H9 (cell line): ENCODE results near the gene SRGAP2C. TPM values are rescaled to one million over a fixed set of nuclear protein-coding genes. Genes with fewer than 3 reads are reported as not detected.
"Not testable (repeated sequence)": the region's sequence is repeated elsewhere in the genome, so short reads cannot be mapped to it uniquely, and the experiment has no call there.

Experiments used
- DNase-seq: peaks from one replicate; pipeline ENCODE4 v3.0.0-alpha.2; 2017
- H2AFZ ChIP-seq: one replicate; pipeline ENCODE4 v1.6.1; 2013; ENCODE audit warnings: mild to moderate bottlenecking, low read length, control low read depth, moderate library complexity
- H2AK5ac ChIP-seq: 2 replicates; pipeline ENCODE4 v1.6.1; 2013; ENCODE audit warnings: low read length, control low read depth, mixed read lengths; ENCODE audit not compliant: insufficient read length
- H2BK120ac ChIP-seq: one replicate; pipeline ENCODE4 v1.6.1; 2013; ENCODE audit warnings: low read depth, mild to moderate bottlenecking, low read length, control low read depth, inconsistent platforms; ENCODE audit not compliant: poor library complexity, severe bottlenecking
- H2BK12ac ChIP-seq: 2 replicates; pipeline ENCODE4 v1.6.1; 2013; ENCODE audit warnings: low read length, control low read depth, mixed read lengths, low read depth; ENCODE audit not compliant: insufficient read length
- H2BK15ac ChIP-seq: 2 replicates; pipeline ENCODE4 v1.6.1; 2013; ENCODE audit warnings: low read depth, low read length, control low read depth
- H2BK20ac ChIP-seq: one replicate; pipeline ENCODE4 v1.6.1; 2013; ENCODE audit warnings: low read depth, mild to moderate bottlenecking, low read length, control low read depth, inconsistent platforms; ENCODE audit not compliant: poor library complexity, severe bottlenecking
- H2BK5ac ChIP-seq: 2 replicates; pipeline ENCODE4 v1.6.1; 2013; ENCODE audit warnings: low read length, control low read depth, mixed read lengths; ENCODE audit not compliant: insufficient read length
- H3K14ac ChIP-seq: 2 replicates; pipeline ENCODE4 v1.6.1; 2013; ENCODE audit warnings: low read length, control low read depth; ENCODE audit not compliant: insufficient read depth
- H3K18ac ChIP-seq: 2 replicates; pipeline ENCODE4 v1.6.1; 2013; ENCODE audit warnings: low read depth, mild to moderate bottlenecking, mixed read lengths, low read length, control low read depth; ENCODE audit not compliant: insufficient read length
- H3K23ac ChIP-seq: 2 replicates; pipeline ENCODE4 v1.6.1; 2013; ENCODE audit warnings: low read length, control low read depth, mixed read lengths, low read depth; ENCODE audit not compliant: insufficient read length
- H3K23me2 ChIP-seq: 2 replicates; pipeline ENCODE4 v1.6.1; 2013; ENCODE audit warnings: low read depth, mild to moderate bottlenecking, mixed read lengths, low read length, control low read depth; ENCODE audit not compliant: insufficient read length, poor library complexity, severe bottlenecking
- H3K27ac ChIP-seq: 2 replicates; pipeline ENCODE4 v1.5.1; 2013; ENCODE audit warnings: low read length, control low read depth, mixed read lengths, low read depth; ENCODE audit not compliant: insufficient read length
- H3K27me3 ChIP-seq: 2 replicates; pipeline ENCODE4 v1.6.1; 2013; ENCODE audit warnings: low read length, control low read depth, inconsistent platforms; ENCODE audit not compliant: insufficient read depth
- H3K4ac ChIP-seq: 2 replicates; pipeline ENCODE4 v1.6.1; 2013; ENCODE audit warnings: low read depth, mild to moderate bottlenecking, control low read depth, inconsistent platforms, low read length, moderate library complexity
- H3K4me1 ChIP-seq: 2 replicates; pipeline ENCODE4 v1.6.1; 2013; ENCODE audit warnings: low read length, control low read depth, inconsistent platforms; ENCODE audit not compliant: insufficient read depth
- H3K4me2 ChIP-seq: 2 replicates; pipeline ENCODE4 v1.6.1; 2013; ENCODE audit warnings: low read length, control low read depth, mixed read lengths; ENCODE audit not compliant: insufficient read length, insufficient read depth
- H3K56ac ChIP-seq: 2 replicates; pipeline ENCODE4 v1.6.1; 2013; ENCODE audit warnings: low read depth, mild to moderate bottlenecking, mixed read lengths, low read length, control low read depth; ENCODE audit not compliant: insufficient read length
- H3K79me1 ChIP-seq: 2 replicates; pipeline ENCODE4 v1.6.1; 2013; ENCODE audit warnings: low read depth, mild to moderate bottlenecking, moderate library complexity, low read length, control low read depth, inconsistent platforms; ENCODE audit not compliant: insufficient read depth, poor library complexity, severe bottlenecking
- H3K79me2 ChIP-seq: 2 replicates; pipeline ENCODE4 v1.6.1; 2013; ENCODE audit warnings: low read length, control low read depth, inconsistent platforms; ENCODE audit not compliant: insufficient read depth
- H3K9ac ChIP-seq: 2 replicates; pipeline ENCODE4 v1.6.1; 2013; ENCODE audit warnings: low read length, control low read depth, mixed read lengths; ENCODE audit not compliant: insufficient read length; ENCODE audit errors: extremely low read depth
- H3K9me3 ChIP-seq: one replicate; pipeline ENCODE4 v1.6.1; 2013; ENCODE audit warnings: low read depth, low read length, inconsistent platforms; ENCODE audit not compliant: control insufficient read depth
- H3T11ph ChIP-seq: one replicate; pipeline ENCODE4 v1.6.1; 2013; ENCODE audit warnings: mild to moderate bottlenecking, low read length, control low read depth, inconsistent platforms
- H4K20me1 ChIP-seq: one replicate; pipeline ENCODE4 v1.6.1; 2013; ENCODE audit not compliant: control insufficient read depth, insufficient read length, insufficient read depth
- H4K5ac ChIP-seq: 2 replicates; pipeline ENCODE4 v1.6.1; 2013; ENCODE audit warnings: low read depth, mild to moderate bottlenecking, mixed read lengths, low read length, control low read depth; ENCODE audit not compliant: insufficient read length
- H4K8ac ChIP-seq: replicated peaks from 2 replicates; pipeline ENCODE4 v1.6.1; 2013; ENCODE audit warnings: low read length, control low read depth, mixed read lengths, low read depth; ENCODE audit not compliant: insufficient read length
- H4K91ac ChIP-seq: 2 replicates; pipeline ENCODE4 v1.6.1; 2013; ENCODE audit warnings: low read depth, mild to moderate bottlenecking, moderate library complexity, mixed read lengths, low read length, control low read depth; ENCODE audit not compliant: insufficient read length
- H3K27ac Mint-ChIP-seq, 3 experiments: 2 replicates in 2 of 3; 3 replicates in 1 of 3; pipeline ENCODE4 v1.8.0; 2020 to 2021; ENCODE audit warnings: mixed read lengths in 3 of 3, mild to moderate bottlenecking in 1 of 3, moderate library complexity in 1 of 3
- H3K27me3 Mint-ChIP-seq: 2 replicates; pipeline ENCODE4 v1.8.0; 2021; ENCODE audit warnings: low read depth, mild to moderate bottlenecking, moderate library complexity, mixed read lengths
- H3K36me3 Mint-ChIP-seq, 3 experiments: 2 replicates in 2 of 3; 3 replicates in 1 of 3; pipeline ENCODE4 v1.8.0; 2020 to 2021; ENCODE audit warnings: low read depth in 3 of 3, mixed read lengths in 3 of 3; ENCODE audit not compliant: insufficient read depth in 1 of 3
- H3K4me1 Mint-ChIP-seq, 2 experiments: 2 replicates each; pipeline ENCODE4 v1.8.0; 2020; ENCODE audit warnings: mixed read lengths in 2 of 2
- H3K4me3 Mint-ChIP-seq, 2 experiments: 2 replicates in 1 of 2; 3 replicates in 1 of 2; pipeline ENCODE4 v1.8.0; 2020 to 2021; ENCODE audit warnings: mild to moderate bottlenecking in 2 of 2, mixed read lengths in 2 of 2, moderate library complexity in 1 of 2
- H3K9me3 Mint-ChIP-seq, 2 experiments: 2 replicates in 1 of 2; 3 replicates in 1 of 2; pipeline ENCODE4 v1.8.0; 2020; ENCODE audit warnings: mild to moderate bottlenecking in 2 of 2, mixed read lengths in 2 of 2, moderate library complexity in 1 of 2
- WGBS: extraction: QIAGEN DNeasy Blood & Tissue Kit; methylation state at CpG from one replicate; pipeline ENCODE4 v1.1.7; 2013; ENCODE audit warnings: missing lambda C conversion rate, low lambda C conversion rate, mixed read lengths; ENCODE audit not compliant: insufficient read length; ENCODE audit errors: extremely low coverage; 5-methylcytosine and 5-hydroxymethylcytosine counted together
- total RNA-seq: library from RNA; stranded (reverse); gene quantifications from 2 replicates; pipeline ENCODE4 v1.2.1, GENCODE V29; 2021

Gene SRGAP2C
- total RNA-seq, 1 experiment from 2014 or later: 16.5 TPM

GRCh38 chr1:121187914-121188313 lies 3.1 kb downstream of the SRGAP2C start:
- H3K9ac ChIP-seq, H3K27me3 Mint-ChIP-seq, H3K23me2 ChIP-seq, H3K4ac ChIP-seq, H4K91ac ChIP-seq, H2BK5ac ChIP-seq, H3K18ac ChIP-seq, H4K20me1 ChIP-seq, H3K9me3 Mint-ChIP-seq, H2BK15ac ChIP-seq, H2AFZ ChIP-seq, H4K8ac ChIP-seq, DNase-seq, H3K4me1 Mint-ChIP-seq, H3K56ac ChIP-seq, H3K79me1 ChIP-seq, H2BK120ac ChIP-seq, H2BK12ac ChIP-seq, H3T11ph ChIP-seq, H2BK20ac ChIP-seq, H3K36me3 Mint-ChIP-seq, H3K4me2 ChIP-seq, H2AK5ac ChIP-seq, H3K23ac ChIP-seq, H3K27me3 ChIP-seq, H3K9me3 ChIP-seq, H3K27ac ChIP-seq, H4K5ac ChIP-seq, H3K4me1 ChIP-seq, H3K79me2 ChIP-seq, H3K27ac Mint-ChIP-seq, H3K14ac ChIP-seq: not testable (repeated sequence)
- no CpG with 5 or more reads among the region's 5 CpGs for WGBS
- peak overlapping the region in 1 of 2 experiments; percentile 58; a peak in 1 of 5 replicates for H3K4me3 Mint-ChIP-seq

- H3T11ph ChIP-seq, H2AK5ac ChIP-seq, H3K27ac ChIP-seq, H3K27ac Mint-ChIP-seq, H3K4me3 Mint-ChIP-seq, H3K27me3 Mint-ChIP-seq, H3K9me3 Mint-ChIP-seq, DNase-seq, H3K79me1 ChIP-seq, H3K56ac ChIP-seq, H3K4me2 ChIP-seq, H2BK20ac ChIP-seq, H3K9me3 ChIP-seq, H4K91ac ChIP-seq, H2BK5ac ChIP-seq, H4K8ac ChIP-seq, H3K23ac ChIP-seq, H4K20me1 ChIP-seq, H3K14ac ChIP-seq, H3K79me2 ChIP-seq, H3K4me1 Mint-ChIP-seq, H3K4me1 ChIP-seq, H3K36me3 Mint-ChIP-seq, H3K4ac ChIP-seq, H2AFZ ChIP-seq, H3K27me3 ChIP-seq, H3K9ac ChIP-seq, H2BK12ac ChIP-seq, H4K5ac ChIP-seq, H3K18ac ChIP-seq, H2BK120ac ChIP-seq, H2BK15ac ChIP-seq, H3K23me2 ChIP-seq: not testable (repeated sequence)
- no CpG with 5 or more reads among the region's 2 CpGs for WGBS
Measured at GRCh38 chr1:121192512-121192911, 7.7 kb downstream of the SRGAP2C start.
